HepG2 (cell line): Measurements from ENCODE around the gene ISLR2. TPM values are rescaled to one million over a fixed set of nuclear protein-coding genes. Genes with fewer than 3 reads are reported as not detected.

ENCODE experiments used
- ARHGAP35 ChIP-seq: sonication (generic); formaldehyde crosslinking; IDR thresholded peaks from 2 replicates; pipeline ENCODE4 v1.9.0; 2022; ENCODE audit warnings: mild to moderate bottlenecking, inconsistent platforms, moderate library complexity, missing genetic modification reagents, borderline replicate concordance
- BHLHE40 ChIP-seq: IDR thresholded peaks from 2 replicates; pipeline ENCODE4 v1.6.1; 2011; ENCODE audit warnings: low read length, improper control_type of control experiment
- ELF1 ChIP-seq: sonication (generic); formaldehyde crosslinking; IDR thresholded peaks from 2 replicates; pipeline ENCODE4 v1.4.0; 2020; ENCODE audit warnings: missing genetic modification reagents
- HNRNPK ChIP-seq: fragments of 200-400 bp; formaldehyde crosslinking; IDR thresholded peaks from 2 replicates; pipeline ENCODE4 v1.6.1; 2018; ENCODE audit warnings: low read length, low read depth, moderate library complexity, mild to moderate bottlenecking; ENCODE audit not compliant: poor library complexity, severe bottlenecking
- KDM1A ChIP-seq: IDR thresholded peaks from 2 replicates; pipeline ENCODE4 v1.6.1; 2016; ENCODE audit warnings: missing compliant biosample characterization
- KDM5B ChIP-seq: sonication (generic); formaldehyde crosslinking; IDR thresholded peaks from 2 replicates; pipeline ENCODE4 v1.4.0; 2020; ENCODE audit warnings: missing genetic modification reagents, mild to moderate bottlenecking, borderline replicate concordance
- PAXIP1 ChIP-seq: sonication (generic); formaldehyde crosslinking; conservative IDR thresholded peaks from 2 replicates; pipeline ENCODE4 v1.4.0; 2020; ENCODE audit warnings: mild to moderate bottlenecking, missing genetic modification reagents, moderate library complexity
- PCBP2 ChIP-seq: fragments of 200-400 bp; formaldehyde crosslinking; optimal IDR thresholded peaks from 2 replicates; pipeline ENCODE3; 2018; ENCODE audit warnings: low read length, low read depth; ENCODE audit not compliant: poor library complexity, severe bottlenecking
- PITX1 ChIP-seq: sonication (generic); formaldehyde crosslinking; IDR thresholded peaks from 2 replicates; pipeline ENCODE4 v1.5.1; 2020; ENCODE audit warnings: mild to moderate bottlenecking, missing genetic modification reagents
- RAD21 ChIP-seq: fragments of 450-650 bp; formaldehyde crosslinking; IDR thresholded peaks from 2 replicates; pipeline ENCODE4 v1.5.0; 2020; ENCODE audit warnings: mild to moderate bottlenecking
- RXRA ChIP-seq: sonication (generic); formaldehyde crosslinking; IDR thresholded peaks from 2 replicates; pipeline ENCODE4 v1.5.1; 2020; ENCODE audit warnings: missing genetic modification reagents
- ZNF10 ChIP-seq: sonication (generic); formaldehyde crosslinking; IDR thresholded peaks from 2 replicates; pipeline ENCODE4 v1.4.0; 2020; ENCODE audit warnings: mild to moderate bottlenecking, low read depth, missing genetic modification reagents, borderline replicate concordance
- ZNF12 ChIP-seq: sonication (generic); formaldehyde crosslinking; IDR thresholded peaks from 2 replicates; pipeline ENCODE4 v1.5.0; 2020; ENCODE audit warnings: missing genetic modification reagents
- ZNF614 ChIP-seq: IDR thresholded peaks from 2 replicates; pipeline ENCODE4 v1.6.1; 2018; ENCODE audit warnings: missing biosample characterization, missing genetic modification reagents, inconsistent platforms, borderline replicate concordance
- ZNF687 ChIP-seq: sonication (generic); formaldehyde crosslinking; IDR thresholded peaks from 2 replicates; pipeline ENCODE4 v1.5.1; 2020; ENCODE audit warnings: mild to moderate bottlenecking, missing genetic modification reagents, moderate library complexity
- ZNF691 ChIP-seq: sonication (generic); formaldehyde crosslinking; IDR thresholded peaks from 2 replicates; pipeline ENCODE4 v1.4.0; 2020; ENCODE audit warnings: missing genetic modification reagents, low read depth, mild to moderate bottlenecking, borderline replicate concordance
- ZNF782 ChIP-seq: sonication (generic); formaldehyde crosslinking; IDR thresholded peaks from 2 replicates; pipeline ENCODE4 v1.4.0; 2020; ENCODE audit warnings: missing genetic modification reagents, mild to moderate bottlenecking, borderline replicate concordance
- ZNF800 ChIP-seq: sonication (generic); formaldehyde crosslinking; IDR thresholded peaks from 2 replicates; pipeline ENCODE4 v1.4.0; 2020; ENCODE audit warnings: missing genetic modification reagents
- polyA plus RNA-seq, 8 experiments: library from polyadenylated mRNA; depleted of rRNA in 3 of 8; stranded (reverse) in 7 of 8; unstranded in 1 of 8; fragments of >200 nt; fragmentation: Illumina TruSeq in 4 of 8; extraction: Trizol in 4 of 8; gene quantifications; 2 replicates each; pipeline versions ENCODE4 v1.2.1 to v1.2.3, GENCODE V29; 2011 to 2016; ENCODE audit warnings: low read depth in 4 of 8, missing spikeins in 1 of 8, mixed read lengths in 1 of 8; ENCODE audit not compliant: insufficient read depth in 1 of 8
- total RNA-seq, 5 experiments: library from RNA; depleted of rRNA; stranded (reverse); fragments of >200 nt; fragmentation: Illumina TruSeq; extraction: Trizol; gene quantifications; 2 replicates each; pipeline ENCODE4 v1.2.3, GENCODE V29; 2016; ENCODE audit warnings: low read depth in 1 of 5

Gene ISLR2
- total and polyA plus RNA-seq, 2 of the 13 experiments (the other 11 are each of a cell fraction or from before 2014, with no cell fraction given) = not detected

- 0 out of 2 replicates have a peak, but pooled peaks have one; percentile 21 for TF ChIP-seq ELF1 (CRISPR knock-in tag)
- TF ChIP-seq ZNF691 (CRISPR knock-in tag) = peak; percentile 69; the same call in 1 of the 2 replicates
- peak; percentile 27; the same call in 1 of the 2 replicates for TF ChIP-seq PITX1 (CRISPR knock-in tag)
- peak; percentile 92 for TF ChIP-seq RAD21 (CRISPR knock-in tag)
- no peak for TF ChIP-seq ZNF12
- peak; percentile 61 for TF ChIP-seq HNRNPK
- 0 out of 2 replicates have a peak, but pooled peaks have one; percentile 50 for TF ChIP-seq ARHGAP35 (CRISPR knock-in tag)
- no peak for TF ChIP-seq ZNF10 (CRISPR knock-in tag)
- TF ChIP-seq ZNF800 (CRISPR knock-in tag) = no peak
- TF ChIP-seq BHLHE40 = 0 out of 2 replicates have a peak, but pooled peaks have one; percentile 20
- 0 out of 2 replicates have a peak, but pooled peaks have one; percentile 44 for TF ChIP-seq RXRA (CRISPR knock-in tag)
- TF ChIP-seq ZNF614 (CRISPR knock-in tag) = peak; percentile 42; the same call in 1 of the 2 replicates
- TF ChIP-seq KDM1A = no peak
- TF ChIP-seq KDM5B (CRISPR knock-in tag) = no peak; the same call in 1 of the 2 replicates
- no peak for TF ChIP-seq PAXIP1
- TF ChIP-seq ZNF782 (CRISPR knock-in tag) = no peak
- TF ChIP-seq ZNF687 (CRISPR knock-in tag) = peak; percentile 55
- TF ChIP-seq PCBP2 = no peak
Measured at GRCh38 chr15:74127255-74127953, 3.0 kb upstream of the ISLR2 start (continued).
